C4-2B (cell line): Measurements from ENCODE around the gene SLC38A6.

ENCODE experiments used
- H3K27ac ChIP-seq: fragments of 450-650 bp; 2 replicates; pipeline ENCODE4 v1.5.1; 2017
- CTCF ChIP-seq: fragments of 450-650 bp; conservative IDR thresholded peaks from 2 replicates; pipeline ENCODE4 v1.5.1; 2017; ENCODE audit warnings: mild to moderate bottlenecking
- ZFX ChIP-seq: fragments of 450-650 bp; IDR thresholded peaks from 2 replicates; pipeline ENCODE4 v1.6.1; 2017

Gene SLC38A6

DNA sequence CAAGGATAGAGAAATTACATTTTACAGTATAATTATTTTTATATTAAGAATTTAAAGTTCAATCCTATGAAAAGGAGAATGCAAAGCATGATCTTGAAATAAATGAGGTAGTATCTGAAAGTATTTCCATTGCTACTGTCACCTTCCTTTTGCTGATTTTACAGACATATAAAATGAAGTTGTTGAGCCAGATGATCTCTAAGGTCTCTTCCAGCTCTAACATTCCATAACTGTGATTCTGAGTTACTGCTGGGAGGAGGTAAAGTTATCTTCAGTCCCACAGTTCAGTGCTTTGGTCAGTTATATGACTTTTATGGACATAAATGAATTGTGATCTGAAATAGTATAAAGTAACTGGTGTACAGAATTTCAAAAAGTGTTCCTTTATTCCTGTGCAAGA is 52.8 kb downstream of the SLC38A6 start:
- H3K27ac ChIP-seq: no peak overlapping the region

GRCh38 chr14:61034416-61035120 is 53.5 kb downstream of the SLC38A6 start:
- TF ChIP-seq ZFX: no peak
- TF ChIP-seq CTCF: no peak
- H3K27ac ChIP-seq: no peak overlapping the region

More for the DNA sequence above, 52.8 kb downstream of the SLC38A6 start:
- TF ChIP-seq CTCF: no peak
- no peak for TF ChIP-seq ZFX

- H3K27ac ChIP-seq: no peak overlapping the region
- no peak for TF ChIP-seq ZFX
- TF ChIP-seq CTCF: no peak
Measured at GRCh38 chr14:61037215-61037614, 56.2 kb downstream of the SLC38A6 start.

- TF ChIP-seq CTCF (no peak), ZFX (no peak)
- peak overlapping the region; percentile 11; the same call in 1 of the 2 replicates for H3K27ac ChIP-seq
Measured at GRCh38 chr14:61041704-61042103, 60.7 kb downstream of the SLC38A6 start.

- H3K27ac ChIP-seq: no peak overlapping the region
- TF ChIP-seq CTCF (no peak), ZFX (no peak)
Measured at GRCh38 chr14:61042220-61042619, 61.2 kb downstream of the SLC38A6 start.

- TF ChIP-seq CTCF (no peak), ZFX (no peak)
- no peak overlapping the region for H3K27ac ChIP-seq
Measured at GRCh38 chr14:61043506-61043905, 62.5 kb downstream of the SLC38A6 start.

GRCh38 chr14:61047021-61047420 is 66.0 kb downstream of the SLC38A6 start:
- H3K27ac ChIP-seq: no peak overlapping the region
- no peak for TF ChIP-seq ZFX
- no peak for TF ChIP-seq CTCF
